PC-3 (cell line): Measurements from ENCODE around the gene SAP30L. TPM values are rescaled to one million over a fixed set of nuclear protein-coding genes. Genes with fewer than 3 reads are reported as not detected.

Source experiments
- ATAC-seq: fragments of 200-7000 bp; cut with Tn5 transposase; 2 replicates; pipeline ENCODE4 v1.9.1; 2020; ENCODE audit warnings: mild to moderate bottlenecking, moderate library complexity
- BruUV-seq: library from RNA; stranded (reverse); fragments of 400-500 nt; replicated peaks from 2 replicates; lab custom pipeline; 2021; lab: Mats Ljungman, UMichigan
- CTCF ChIA-PET: fragments of 300-600 bp; sonication (Branson Sonifier 250); formaldehyde crosslinking; loops from one replicate; lab custom pipeline; 2022; ENCODE audit warnings: antibody characterized with exemption; lab: Charles Lee
- POLR2A ChIA-PET: fragments of 300-600 bp; sonication (Branson Sonifier 250); formaldehyde crosslinking; loops from one replicate; lab custom pipeline; 2022; ENCODE audit warnings: antibody characterized with exemption; ENCODE audit not compliant: unreplicated experiment; lab: Charles Lee
- DNase-seq: peaks from one replicate; pipeline ENCODE4 v3.0.0-alpha.2; 2015
- H2AFZ ChIP-seq: fragments of 300-600 bp; sonication (generic); 2 replicates; pipeline ENCODE4 v1.6.0; 2016; ENCODE audit warnings: antibody characterized with exemption, low read length
- H3F3A ChIP-seq: fragments of 300-600 bp; sonication (generic); one replicate; pipeline ENCODE4 v1.6.0; 2017; ENCODE audit warnings: antibody characterized with exemption, low read length, control low read depth, mild to moderate bottlenecking; ENCODE audit not compliant: unreplicated experiment
- H3K27ac ChIP-seq: fragments of 300-600 bp; sonication (generic); 2 replicates; pipeline ENCODE4 v1.5.1; 2016; ENCODE audit warnings: mild to moderate bottlenecking, low read length
- H3K27me3 ChIP-seq: fragments of 300-600 bp; sonication (generic); 2 replicates; pipeline ENCODE4 v1.6.1; 2016; ENCODE audit warnings: low read length, mixed read lengths
- H3K36me3 ChIP-seq: fragments of 300-600 bp; sonication (generic); 2 replicates; pipeline ENCODE4 v1.6.1; 2016; ENCODE audit warnings: low read depth, mixed run types, low read length, mixed read lengths
- H3K4me1 ChIP-seq: fragments of 300-600 bp; sonication (generic); 2 replicates; pipeline ENCODE4 v1.5.1; 2016; ENCODE audit warnings: low read length; ENCODE audit not compliant: insufficient read depth
- H3K4me2 ChIP-seq: fragments of 300-600 bp; sonication (generic); 2 replicates; pipeline ENCODE4 v1.6.0; 2016; ENCODE audit warnings: low read length
- H3K4me3 ChIP-seq: fragments of 300-600 bp; sonication (generic); 2 replicates; pipeline ENCODE4 v1.5.1; 2016; ENCODE audit warnings: mild to moderate bottlenecking, low read length, mixed read lengths
- H3K79me2 ChIP-seq: fragments of 300-600 bp; sonication (generic); 2 replicates; pipeline ENCODE4 v1.6.1; 2017; ENCODE audit warnings: low read length, mixed read lengths
- H3K9ac ChIP-seq: fragments of 300-600 bp; sonication (generic); 2 replicates; pipeline ENCODE4 v1.6.0; 2016; ENCODE audit warnings: mild to moderate bottlenecking, low read length
- H3K9me2 ChIP-seq: fragments of 300-600 bp; sonication (generic); replicated peaks from 2 replicates; pipeline ENCODE4 v1.6.1; 2016; ENCODE audit warnings: mixed run types, low read length, mixed read lengths
- H3K9me3 ChIP-seq: fragments of 300-600 bp; sonication (generic); 2 replicates; pipeline ENCODE4 v1.6.1; 2016; ENCODE audit warnings: low read length, mixed read lengths
- H4K20me1 ChIP-seq: fragments of 300-600 bp; sonication (generic); 2 replicates; pipeline ENCODE4 v1.6.1; 2016; ENCODE audit warnings: low read length, mixed read lengths
- EZH2 ChIP-seq: fragments of 300-600 bp; sonication (generic); IDR thresholded peaks from one replicate; pipeline ENCODE4 v1.6.1; 2017; ENCODE audit warnings: antibody characterized with exemption, mild to moderate bottlenecking, low read length; ENCODE audit not compliant: unreplicated experiment
- EZH2phosphoT487 ChIP-seq: fragments of 300-600 bp; sonication (generic); IDR thresholded peaks from 2 replicates; pipeline ENCODE4 v1.6.1; 2018; ENCODE audit warnings: mild to moderate bottlenecking, antibody characterized with exemption, low read length, borderline replicate concordance
- intact Hi-C: fragments of 100-400 bp; cut with micrococcal nuclease; formaldehyde crosslinking; loops from 2 replicates; pipeline ENCODE4 v1.9.0; 2023
- total RNA-seq: library from RNA; depleted of rRNA; stranded (reverse); fragments of >200 nt; gene quantifications from 2 replicates; pipeline ENCODE4 v1.2.3, GENCODE V29; 2014
- TF ChIP-seq, protein P1 (sequence below): fragments of 300-600 bp; sonication (generic); conservative IDR thresholded peaks from 2 replicates; pipeline ENCODE4 v1.5.1; 2017; ENCODE audit warnings: antibody characterized with exemption, low read depth, mild to moderate bottlenecking, low read length

SAP30L gene
- total RNA-seq, 1 experiment from 2014 or later = 36.0 TPM

DNA sequence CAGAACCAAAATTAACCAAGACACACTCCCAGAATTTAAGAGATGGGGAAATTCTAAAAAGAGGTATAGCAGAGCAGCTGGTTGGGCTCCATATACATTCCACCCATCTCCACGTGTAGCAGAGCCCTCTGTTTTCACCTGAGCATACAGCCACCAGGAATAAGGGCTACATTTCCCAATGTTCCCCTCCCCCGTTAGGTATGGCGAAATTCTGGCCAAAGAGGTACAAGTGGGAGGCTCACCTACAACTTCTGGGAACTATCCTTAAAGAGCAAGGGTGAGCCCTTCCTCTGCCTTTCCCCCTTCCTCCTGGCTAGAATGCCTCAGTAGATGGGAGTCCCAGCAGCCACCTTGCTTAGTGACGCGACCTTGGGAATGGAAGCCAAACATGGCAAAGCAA is 5.3 kb upstream of the SAP30L start:
- no peak overlapping the region for H3K27ac ChIP-seq
- H2AFZ ChIP-seq = no peak overlapping the region
- no peaks in the 10 kb centered on the region for H4K20me1 ChIP-seq
- no peak overlapping the region for H3K4me2 ChIP-seq
- ChIA-PET POLR2A (no interaction called here), CTCF (no interaction called here)
- peaks cover 4% of the 10 kb centered on the region; the same call in 1 of the 2 replicates for H3K79me2 ChIP-seq
- BruUV-seq = no TSS peak
- ATAC-seq (no peak), DNase-seq (no peak)
- no peaks in the 10 kb centered on the region for H3F3A ChIP-seq
- peaks cover 5% of the 10 kb centered on the region; the same call in 1 of the 2 replicates for H3K4me1 ChIP-seq
- intact Hi-C loops = no loop called here
- no peak for TF ChIP-seq EZH2
- TF ChIP-seq, protein P1, sequence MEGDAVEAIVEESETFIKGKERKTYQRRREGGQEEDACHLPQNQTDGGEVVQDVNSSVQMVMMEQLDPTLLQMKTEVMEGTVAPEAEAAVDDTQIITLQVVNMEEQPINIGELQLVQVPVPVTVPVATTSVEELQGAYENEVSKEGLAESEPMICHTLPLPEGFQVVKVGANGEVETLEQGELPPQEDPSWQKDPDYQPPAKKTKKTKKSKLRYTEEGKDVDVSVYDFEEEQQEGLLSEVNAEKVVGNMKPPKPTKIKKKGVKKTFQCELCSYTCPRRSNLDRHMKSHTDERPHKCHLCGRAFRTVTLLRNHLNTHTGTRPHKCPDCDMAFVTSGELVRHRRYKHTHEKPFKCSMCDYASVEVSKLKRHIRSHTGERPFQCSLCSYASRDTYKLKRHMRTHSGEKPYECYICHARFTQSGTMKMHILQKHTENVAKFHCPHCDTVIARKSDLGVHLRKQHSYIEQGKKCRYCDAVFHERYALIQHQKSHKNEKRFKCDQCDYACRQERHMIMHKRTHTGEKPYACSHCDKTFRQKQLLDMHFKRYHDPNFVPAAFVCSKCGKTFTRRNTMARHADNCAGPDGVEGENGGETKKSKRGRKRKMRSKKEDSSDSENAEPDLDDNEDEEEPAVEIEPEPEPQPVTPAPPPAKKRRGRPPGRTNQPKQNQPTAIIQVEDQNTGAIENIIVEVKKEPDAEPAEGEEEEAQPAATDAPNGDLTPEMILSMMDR = no peak
- TF ChIP-seq EZH2phosphoT487 = no peak
- H3K9me3 ChIP-seq = no peaks in the 10 kb centered on the region
- no peaks in the 10 kb centered on the region for H3K27me3 ChIP-seq
- no peak overlapping the region for H3K4me3 ChIP-seq
- H3K36me3 ChIP-seq = no peaks in the 10 kb centered on the region
- no peaks in the 10 kb centered on the region for H3K9me2 ChIP-seq
- no peak overlapping the region for H3K9ac ChIP-seq

- no TSS peak for BruUV-seq
- Histone ChIP-seq H3K27ac (no peak overlapping the region), H3K9me3 (no peaks in the 10 kb centered on the region), H3K79me2 (peaks cover 19% of the 10 kb centered on the region), H3K4me2 (no peak overlapping the region), H3K36me3 (no peaks in the 10 kb centered on the region), H4K20me1 (peaks cover 6% of the 10 kb centered on the region; the same call in 1 of the 2 replicates), H3K27me3 (no peaks in the 10 kb centered on the region), H3F3A (no peaks in the 10 kb centered on the region), H3K4me1 (peaks cover 11% of the 10 kb centered on the region; the same call in 1 of the 2 replicates), H3K9ac (no peak overlapping the region), H3K4me3 (no peak overlapping the region), H2AFZ (no peak overlapping the region), H3K9me2 (no peaks in the 10 kb centered on the region)
- no peak for TF ChIP-seq EZH2
- TF ChIP-seq EZH2phosphoT487 = no peak
- TF ChIP-seq, protein P1 = no peak
- ChIA-PET CTCF (no interaction called here), POLR2A (no interaction called here)
- ATAC-seq = no peak
- no peak for DNase-seq
- intact Hi-C loops = no loop called here
Observed at GRCh38 chr5:154442801-154443200, 3.0 kb upstream of the SAP30L start.

GRCh38 chr5:154444556-154445421 is 1.0 kb upstream of the SAP30L start:
- TF ChIP-seq EZH2 = no peak
- TF ChIP-seq EZH2phosphoT487 = no peak
- BruUV-seq = no TSS peak

More at GRCh38 chr5:154444556-154445421, 1.0 kb upstream of the SAP30L start:
- Histone ChIP-seq H3K9me3 (no peaks in the 10 kb centered on the region), H3K27ac (no peak overlapping the region), H3K79me2 (peaks cover 38% of the 10 kb centered on the region), H2AFZ (peak overlapping the region; percentile 99), H3K4me2 (peak overlapping the region; percentile 98), H4K20me1 (peaks cover 6% of the 10 kb centered on the region; the same call in 1 of the 2 replicates), H3K4me3 (peak overlapping the region; percentile 97), H3K9me2 (no peaks in the 10 kb centered on the region), H3K27me3 (no peaks in the 10 kb centered on the region), H3K36me3 (no peaks in the 10 kb centered on the region), H3K4me1 (peaks cover 14% of the 10 kb centered on the region; the same call in 1 of the 2 replicates), H3F3A (no peaks in the 10 kb centered on the region), H3K9ac (peak overlapping the region; percentile 74)
- ATAC-seq (peak; percentile 26), DNase-seq (peak; percentile 6)
- intact Hi-C loops = no loop called here
- CTCF ChIA-PET = no interaction called here
- POLR2A ChIA-PET = no interaction called here
